Stimulated activated CD4-positive, alpha-beta T cell treated with anti-CD3 and anti-CD28 coated beads, Interleukin-2, amount 100 ng/mL, for 48 hours (primary cell): ENCODE results near the gene ZCCHC18.
"Not testable (repeated sequence)": the region's sequence is repeated elsewhere in the genome, so short reads cannot be mapped to it uniquely, and the experiment has no call there.

Experiments used
- DNase-seq, 2 donors: peaks; one replicate each; pipeline ENCODE4 v3.0.0-alpha.2; 2020

ZCCHC18 gene

GRCh38 chrX:104112326-104112951 is at the start of gene ZCCHC18:
TSS of gene ZCCHC18 (plus strand) at chrX:104112523. CDS start at chrX:104114112, 1,589 bp downstream.
- no peak for DNase-seq

GRCh38 chrX:104062636-104063035 is 49.7 kb upstream of the ZCCHC18 start:
- not testable (repeated sequence) for DNase-seq

GRCh38 chrX:104075778-104076445 is 36.4 kb upstream of the ZCCHC18 start, which contains the start of gene TMSB15C:
TSS of gene TMSB15C (minus strand) at chrX:104076236.
- not testable (repeated sequence) for DNase-seq

- not testable (repeated sequence) for DNase-seq
These were observed 34.5 kb upstream of the ZCCHC18 start for GRCh38 chrX:104077854-104078253.

- DNase-seq: no peak
These were observed 28.3 kb upstream of the ZCCHC18 start for GRCh38 chrX:104084063-104084462.

- no peak for DNase-seq
These were observed 27.6 kb upstream of the ZCCHC18 start for GRCh38 chrX:104084534-104085277.

- DNase-seq: no peak
These were observed 26.8 kb upstream of the ZCCHC18 start for GRCh38 chrX:104085477-104085876.

- no peak for DNase-seq
These were observed 26.4 kb upstream of the ZCCHC18 start for GRCh38 chrX:104085919-104086318.

- DNase-seq: peak; percentile 23 to 37
These were observed 14.0 kb upstream of the ZCCHC18 start for GRCh38 chrX:104098151-104098808.

GRCh38 chrX:104098919-104099318 is 13.4 kb upstream of the ZCCHC18 start:
- DNase-seq: no peak

GRCh38 chrX:104104676-104105075 is 7.6 kb upstream of the ZCCHC18 start:
- DNase-seq: no peak

GRCh38 chrX:104105330-104106262 is 6.7 kb upstream of the ZCCHC18 start:
- DNase-seq: no peak

- no peak for DNase-seq
These were observed 3.4 kb upstream of the ZCCHC18 start for GRCh38 chrX:104108955-104109354.

GRCh38 chrX:104110491-104111240 is 1.7 kb upstream of the ZCCHC18 start:
- DNase-seq: not testable (repeated sequence)

- DNase-seq: peak; percentile 16 to 20
These were observed 1.1 kb downstream of the ZCCHC18 start for GRCh38 chrX:104113222-104113965.

GRCh38 chrX:104117759-104118158 is 5.4 kb downstream of the ZCCHC18 start:
- no peak for DNase-seq

- no peak for DNase-seq
These were observed 6.4 kb downstream of the ZCCHC18 start for GRCh38 chrX:104118765-104119164.

- no peak for DNase-seq
These were observed 10.5 kb downstream of the ZCCHC18 start for GRCh38 chrX:104122829-104123228.

- no peak for DNase-seq
These were observed 14.5 kb downstream of the ZCCHC18 start for GRCh38 chrX:104126856-104127255.

GRCh38 chrX:104130808-104131207 is 18.5 kb downstream of the ZCCHC18 start:
- no peak for DNase-seq
